Measurements from ENCODE around the gene FTO.

DNA sequence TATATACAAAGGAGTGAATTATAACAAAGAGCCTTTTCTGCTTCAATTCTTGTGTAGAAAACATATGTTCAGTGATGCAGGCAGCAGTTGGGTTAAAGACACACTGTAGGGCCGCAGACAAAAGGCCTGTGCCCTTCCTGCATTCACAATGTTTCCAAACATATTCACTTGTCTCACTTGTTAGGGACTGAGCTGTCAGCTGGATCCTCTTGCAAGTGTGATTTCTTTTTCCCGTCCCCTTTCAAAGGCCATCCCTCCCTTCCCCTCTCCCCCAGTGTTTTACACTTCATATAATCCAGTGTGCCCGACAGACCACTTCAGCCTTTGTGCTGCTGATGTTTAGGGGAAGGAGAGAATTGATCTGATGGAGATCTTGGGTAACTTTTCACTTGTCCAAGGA lies 217.0 kb downstream of the FTO start:
- TF ChIP-seq, protein P1, sequence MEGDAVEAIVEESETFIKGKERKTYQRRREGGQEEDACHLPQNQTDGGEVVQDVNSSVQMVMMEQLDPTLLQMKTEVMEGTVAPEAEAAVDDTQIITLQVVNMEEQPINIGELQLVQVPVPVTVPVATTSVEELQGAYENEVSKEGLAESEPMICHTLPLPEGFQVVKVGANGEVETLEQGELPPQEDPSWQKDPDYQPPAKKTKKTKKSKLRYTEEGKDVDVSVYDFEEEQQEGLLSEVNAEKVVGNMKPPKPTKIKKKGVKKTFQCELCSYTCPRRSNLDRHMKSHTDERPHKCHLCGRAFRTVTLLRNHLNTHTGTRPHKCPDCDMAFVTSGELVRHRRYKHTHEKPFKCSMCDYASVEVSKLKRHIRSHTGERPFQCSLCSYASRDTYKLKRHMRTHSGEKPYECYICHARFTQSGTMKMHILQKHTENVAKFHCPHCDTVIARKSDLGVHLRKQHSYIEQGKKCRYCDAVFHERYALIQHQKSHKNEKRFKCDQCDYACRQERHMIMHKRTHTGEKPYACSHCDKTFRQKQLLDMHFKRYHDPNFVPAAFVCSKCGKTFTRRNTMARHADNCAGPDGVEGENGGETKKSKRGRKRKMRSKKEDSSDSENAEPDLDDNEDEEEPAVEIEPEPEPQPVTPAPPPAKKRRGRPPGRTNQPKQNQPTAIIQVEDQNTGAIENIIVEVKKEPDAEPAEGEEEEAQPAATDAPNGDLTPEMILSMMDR (IDR thresholded peaks at IDR 0.05): no peak
- no peak for TF ChIP-seq ZFX (IDR thresholded peaks at IDR 0.05; ENCODE audit: borderline replicate concordance)
